Stimulated activated CD8-positive, alpha-beta memory T cell treated with anti-CD3 and anti-CD28 coated beads, Interleukin-7, amount 100 ng/mL, for 24 hours (primary cell): ENCODE measurements around the gene ZNF831.

Experiments
- DNase-seq: peaks from one replicate; pipeline ENCODE4 v3.0.0-alpha.2; 2020; ENCODE audit warnings: low read depth

Gene ZNF831

DNA sequence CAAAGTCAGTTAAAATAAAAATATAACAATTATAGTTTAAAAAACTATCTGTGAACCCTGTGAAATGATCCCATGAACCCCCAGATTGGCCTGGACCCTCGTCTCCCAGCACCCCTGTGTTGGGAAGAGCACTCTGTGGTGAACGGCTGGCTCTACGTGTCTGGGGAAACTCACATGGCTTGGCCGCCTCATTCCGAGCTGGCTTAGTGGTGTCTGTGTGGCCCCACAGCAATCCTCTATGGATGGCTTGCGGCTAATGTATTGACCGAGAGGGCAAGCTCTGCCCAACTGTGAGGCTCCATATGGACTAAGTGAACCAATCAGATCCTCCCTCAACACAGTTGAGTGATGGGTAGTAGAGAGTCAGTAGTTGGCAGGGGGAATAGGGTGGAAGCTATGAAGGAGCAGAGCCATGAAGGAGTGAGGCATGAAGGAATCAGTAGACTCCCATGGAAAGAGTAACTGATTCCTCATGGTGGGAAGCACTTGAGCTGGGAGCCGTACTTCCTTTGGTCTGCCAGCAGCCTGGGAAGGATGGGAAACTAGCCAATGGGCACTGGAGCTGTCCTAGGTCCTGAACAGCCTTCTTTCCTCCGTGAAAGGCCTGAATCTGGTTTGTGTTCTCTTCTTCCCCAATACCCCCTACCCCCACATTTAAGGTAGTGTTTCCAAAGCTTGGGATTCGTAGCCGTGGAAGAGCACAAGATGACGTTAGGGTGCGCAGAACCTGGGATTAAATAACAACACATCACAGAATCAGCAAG, 21.6 kb upstream of the ZNF831 start:
- no peak for DNase-seq

DNA sequence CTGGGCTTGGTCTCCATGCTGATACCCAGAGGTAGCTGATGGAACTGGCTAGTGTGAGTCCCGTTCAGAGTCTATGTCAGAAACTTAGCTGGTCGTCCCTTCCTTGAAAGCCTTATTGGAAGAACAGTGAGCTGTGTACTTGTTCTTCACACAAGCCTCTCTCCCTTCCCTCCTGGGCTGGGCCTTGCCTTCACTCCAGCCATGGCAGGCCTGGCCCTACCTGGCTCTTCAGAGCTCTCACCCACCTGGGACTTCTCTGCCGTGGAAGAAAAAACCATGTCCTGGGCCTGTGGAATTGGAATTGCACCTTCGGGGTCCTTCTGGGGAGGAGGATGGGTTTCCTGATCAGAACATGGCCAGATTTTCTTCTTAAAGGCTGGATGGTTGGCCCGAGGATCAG, 20.3 kb upstream of the ZNF831 start:
- DNase-seq = no peak

DNA sequence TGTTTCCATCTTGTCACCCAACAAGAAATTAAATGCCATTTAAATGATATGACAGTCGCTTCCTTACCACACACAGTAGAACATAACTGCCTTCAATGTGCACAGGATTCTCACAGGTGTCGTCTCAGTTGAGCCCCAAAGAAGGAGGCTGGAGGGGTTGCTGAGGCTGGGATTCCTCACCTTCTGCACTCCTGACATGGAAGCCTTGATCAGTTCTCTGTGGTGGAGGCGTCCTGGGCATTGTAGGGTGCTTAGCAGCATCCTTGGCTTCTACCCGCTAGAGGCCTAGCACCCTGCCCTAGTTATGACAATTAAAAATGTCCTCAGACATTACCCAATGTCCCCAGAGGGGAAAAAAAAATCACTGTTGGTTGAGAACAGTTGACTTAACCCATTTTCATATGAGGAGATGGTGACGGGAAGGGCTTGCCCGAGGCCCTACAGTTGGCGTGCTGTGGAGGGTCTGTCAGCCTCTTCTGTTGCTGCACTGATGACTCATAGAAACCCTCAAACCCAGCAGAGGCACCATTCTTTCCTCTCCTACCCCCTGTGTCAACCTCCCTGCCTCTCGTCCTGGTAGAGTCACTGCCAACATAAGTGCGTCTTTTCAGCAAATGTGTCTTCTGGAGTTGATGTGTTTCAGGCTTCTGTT, 19.3 kb upstream of the ZNF831 start:
- no peak for DNase-seq

- no peak for DNase-seq
These were observed 18.8 kb upstream of the ZNF831 start for GRCh38 chr20:59144831-59145196.

DNA sequence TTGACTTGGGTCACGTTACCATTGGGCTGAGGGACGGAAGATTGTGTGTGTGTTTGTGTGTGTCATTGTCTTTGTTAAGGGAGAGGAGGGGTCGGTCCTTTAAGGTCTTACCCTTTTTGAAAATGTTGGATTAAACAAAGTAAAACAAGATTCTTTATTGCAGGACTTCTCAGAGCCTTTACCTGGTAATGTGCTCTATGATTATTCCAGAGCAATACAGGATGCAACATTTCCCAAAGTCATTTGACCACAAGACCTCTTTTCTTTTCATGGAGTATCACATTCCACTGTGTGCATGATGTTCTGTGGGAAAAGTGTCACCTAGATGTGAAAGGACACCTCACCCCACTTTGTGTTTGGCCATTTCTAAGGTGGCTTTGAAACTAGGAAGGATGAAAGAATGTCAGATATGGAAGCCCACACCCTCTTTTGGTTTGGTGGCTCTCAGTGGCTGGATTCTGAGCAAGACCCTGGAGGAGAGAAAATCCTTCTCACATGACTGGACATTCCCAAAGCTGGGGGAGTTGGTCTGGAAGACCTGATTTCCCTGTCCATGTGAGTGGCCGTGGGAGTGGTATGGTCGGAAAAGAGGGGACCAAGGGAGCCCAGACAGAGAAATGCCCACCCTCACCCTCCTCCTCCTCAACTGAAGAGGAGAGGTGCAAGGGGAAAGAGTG, 18.2 kb upstream of the ZNF831 start:
- no peak for DNase-seq

- peak; percentile 48 for DNase-seq
These were observed 17.5 kb upstream of the ZNF831 start for GRCh38 chr20:59145924-59146779.

DNA sequence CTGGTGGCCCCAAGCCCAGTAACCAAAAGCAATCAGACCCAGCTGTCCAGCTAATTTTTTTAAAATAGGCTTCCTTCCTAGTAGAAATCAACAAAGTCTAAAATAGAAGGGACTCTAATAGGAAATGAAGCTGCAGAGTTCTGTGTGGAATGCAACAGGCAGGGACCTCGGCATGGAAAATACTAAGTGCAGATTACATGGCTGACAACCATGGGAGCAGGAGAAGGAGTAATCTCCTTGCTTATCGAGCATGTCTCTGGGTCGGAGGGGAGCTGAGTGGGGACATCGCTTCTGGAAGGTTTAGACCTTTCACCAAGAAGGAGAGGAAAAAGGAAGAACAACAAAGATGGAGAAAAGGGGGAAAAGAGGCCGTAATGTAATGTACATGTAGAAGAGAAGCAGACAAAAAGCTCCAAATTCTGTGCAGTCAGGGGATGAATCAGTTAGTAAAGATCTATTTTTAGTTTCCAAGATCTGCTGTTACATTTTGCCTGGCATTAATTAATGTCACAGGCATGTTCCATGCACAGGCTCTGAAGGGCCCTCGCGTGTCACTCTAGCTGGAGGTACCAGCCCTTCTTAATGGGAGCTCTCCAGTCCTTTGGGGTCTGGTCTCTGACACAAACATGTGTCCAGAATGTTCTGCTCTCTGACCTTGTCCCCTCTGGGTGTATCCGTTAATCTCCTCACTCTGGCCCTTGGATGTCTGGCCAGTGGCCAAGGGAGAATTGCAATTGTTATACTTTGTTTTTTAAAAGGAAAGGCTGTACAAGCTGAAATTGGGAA, 16.6 kb upstream of the ZNF831 start:
- DNase-seq = no peak

- DNase-seq = no peak
These were observed 16.0 kb upstream of the ZNF831 start for GRCh38 chr20:59147586-59147985.

- DNase-seq = no peak
These were observed 14.7 kb upstream of the ZNF831 start for GRCh38 chr20:59148701-59149493.

DNA sequence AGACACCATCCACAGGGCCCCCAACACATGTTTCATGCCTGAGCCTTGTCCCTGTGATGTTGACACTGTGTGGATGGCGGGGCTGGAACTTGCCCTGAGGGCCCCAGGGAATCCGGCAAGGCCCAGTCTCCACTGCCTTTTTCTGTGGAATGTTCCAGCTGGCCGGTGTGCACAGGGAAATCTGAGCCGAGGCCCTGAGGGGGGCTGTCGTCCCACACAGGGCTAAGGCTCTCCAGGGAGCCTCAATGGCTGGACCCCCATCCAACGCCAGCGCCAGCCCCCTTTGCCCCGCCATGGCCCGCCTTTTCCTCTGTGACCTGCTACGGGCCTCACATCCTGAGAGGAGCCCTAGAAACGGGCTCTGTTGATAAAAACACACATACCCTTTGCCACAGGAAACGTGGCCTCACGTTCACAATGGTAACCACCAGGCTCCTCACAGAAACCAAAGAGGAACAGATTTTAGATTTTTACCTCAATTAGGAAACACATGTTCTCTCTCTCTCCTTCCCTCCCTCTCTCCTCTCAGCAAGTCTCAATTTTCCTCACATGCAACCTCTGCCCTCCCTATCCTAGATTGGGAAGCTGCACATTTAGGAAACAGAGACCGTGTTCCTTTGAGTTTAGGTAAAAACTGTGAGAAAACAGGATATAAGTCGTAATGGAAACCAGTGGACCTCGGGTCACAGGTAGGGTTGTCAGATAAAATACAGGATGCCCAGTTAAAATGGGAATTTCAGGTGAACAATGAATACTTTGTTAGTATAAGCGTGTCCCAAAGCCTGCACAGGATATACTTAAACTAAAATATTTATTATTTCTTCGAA, 13.7 kb upstream of the ZNF831 start:
- DNase-seq = peak; percentile 30

- no peak for DNase-seq
These were observed 12.8 kb upstream of the ZNF831 start for GRCh38 chr20:59150821-59151251.

- no peak for DNase-seq
These were observed 12.2 kb upstream of the ZNF831 start for GRCh38 chr20:59151391-59151790.

GRCh38 chr20:59151820-59152219, 11.8 kb upstream of the ZNF831 start:
- no peak for DNase-seq

DNA sequence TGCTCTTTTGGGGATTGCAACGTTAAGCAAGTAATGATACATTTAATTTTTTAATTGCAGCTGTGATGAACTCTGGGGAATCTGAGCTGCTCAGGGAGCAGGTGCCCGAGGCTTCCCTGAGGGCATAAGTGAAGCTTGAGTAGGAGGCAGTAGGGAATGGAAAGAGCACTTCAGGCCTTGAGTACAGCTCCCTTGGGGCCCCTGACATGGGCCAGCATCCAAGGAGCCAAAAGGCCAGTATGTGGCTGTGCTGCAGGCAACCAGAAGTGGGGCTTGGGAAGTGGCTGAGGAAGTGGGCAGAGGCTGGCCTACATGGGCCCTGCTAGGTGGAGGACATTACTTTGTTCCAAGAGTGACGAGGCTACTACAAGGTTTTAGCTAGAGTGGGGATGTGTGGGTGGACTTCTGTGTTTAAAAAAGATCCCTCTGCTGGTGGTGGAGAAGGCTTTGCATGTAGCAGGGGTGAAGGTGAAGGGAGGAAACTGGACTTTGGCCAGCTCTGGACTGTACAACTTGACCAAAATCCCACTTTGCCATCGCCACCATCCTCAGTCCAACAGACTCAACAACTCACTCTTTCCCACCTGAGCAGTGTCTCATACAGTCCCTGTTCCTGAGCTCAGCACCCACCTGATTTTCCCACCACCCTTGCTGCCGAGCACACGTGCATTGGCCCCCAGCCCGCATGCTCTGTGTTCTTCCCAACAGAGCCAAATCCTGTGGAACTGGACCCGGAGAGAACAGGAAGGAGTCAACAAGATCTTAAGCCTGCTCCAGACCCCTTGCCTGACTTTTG, 10.9 kb upstream of the ZNF831 start:
- DNase-seq = no peak

- DNase-seq = no peak
These were observed 10.3 kb upstream of the ZNF831 start for GRCh38 chr20:59153355-59153681.

GRCh38 chr20:59153832-59154231, 9.8 kb upstream of the ZNF831 start:
- DNase-seq = no peak

DNA sequence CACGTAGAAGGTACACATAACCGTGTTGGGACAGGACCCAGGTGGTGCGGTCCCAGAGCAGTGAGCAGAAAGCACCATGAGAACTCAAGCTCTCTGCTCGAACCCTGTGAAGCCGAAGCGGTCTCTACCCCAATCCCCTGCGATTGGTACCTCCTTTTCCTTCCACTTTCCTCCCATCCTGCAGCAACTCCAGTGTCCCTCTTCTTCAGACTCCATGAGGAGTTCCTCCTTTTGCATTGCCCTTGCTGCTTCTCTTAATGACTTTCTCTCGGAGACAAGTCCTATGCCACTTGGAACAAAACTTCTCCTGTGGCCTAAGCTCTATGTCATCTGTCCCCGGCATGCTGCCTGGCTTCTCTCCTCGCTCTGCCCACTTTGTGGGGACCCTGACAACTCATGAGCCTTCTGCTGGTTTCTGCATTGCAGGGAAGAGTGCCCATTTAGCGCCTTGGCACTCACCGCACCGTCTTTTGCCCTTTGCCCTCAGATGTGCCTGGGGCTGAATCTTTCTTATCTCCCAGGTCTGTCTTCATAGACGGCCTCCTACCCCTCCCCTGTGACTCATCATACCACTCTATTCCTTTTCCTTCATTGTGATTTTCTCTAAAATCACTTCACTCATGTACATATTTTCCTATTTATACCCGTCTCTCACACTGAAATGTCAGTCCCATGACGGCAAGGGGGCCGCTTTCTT, 9.2 kb upstream of the ZNF831 start:
- DNase-seq = no peak

DNA sequence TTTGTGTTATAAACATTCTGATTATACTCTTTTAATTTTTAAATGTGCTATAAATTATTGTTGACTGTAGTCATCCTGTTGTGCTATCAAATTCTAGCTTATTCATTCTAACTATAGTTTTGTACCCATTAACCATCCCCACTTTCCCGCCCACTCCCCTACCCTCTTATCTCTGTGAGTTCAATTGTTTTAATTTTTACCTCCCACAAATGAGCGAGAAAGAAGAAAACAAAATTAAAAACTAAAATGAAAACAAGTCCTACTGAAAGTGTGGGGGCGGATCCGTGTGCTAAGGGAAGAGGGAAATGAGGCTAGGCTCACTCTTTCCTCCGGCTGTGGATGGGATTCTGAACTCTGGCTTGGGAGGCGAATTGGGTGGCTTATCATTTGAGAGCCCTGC, 6.6 kb upstream of the ZNF831 start:
- no peak for DNase-seq
